ENCODE results near the gene SYS1.

Gene SYS1

GRCh38 chr20:45338121-45339030, 24.6 kb upstream of the SYS1 start:
- TF ChIP-seq, protein P1, sequence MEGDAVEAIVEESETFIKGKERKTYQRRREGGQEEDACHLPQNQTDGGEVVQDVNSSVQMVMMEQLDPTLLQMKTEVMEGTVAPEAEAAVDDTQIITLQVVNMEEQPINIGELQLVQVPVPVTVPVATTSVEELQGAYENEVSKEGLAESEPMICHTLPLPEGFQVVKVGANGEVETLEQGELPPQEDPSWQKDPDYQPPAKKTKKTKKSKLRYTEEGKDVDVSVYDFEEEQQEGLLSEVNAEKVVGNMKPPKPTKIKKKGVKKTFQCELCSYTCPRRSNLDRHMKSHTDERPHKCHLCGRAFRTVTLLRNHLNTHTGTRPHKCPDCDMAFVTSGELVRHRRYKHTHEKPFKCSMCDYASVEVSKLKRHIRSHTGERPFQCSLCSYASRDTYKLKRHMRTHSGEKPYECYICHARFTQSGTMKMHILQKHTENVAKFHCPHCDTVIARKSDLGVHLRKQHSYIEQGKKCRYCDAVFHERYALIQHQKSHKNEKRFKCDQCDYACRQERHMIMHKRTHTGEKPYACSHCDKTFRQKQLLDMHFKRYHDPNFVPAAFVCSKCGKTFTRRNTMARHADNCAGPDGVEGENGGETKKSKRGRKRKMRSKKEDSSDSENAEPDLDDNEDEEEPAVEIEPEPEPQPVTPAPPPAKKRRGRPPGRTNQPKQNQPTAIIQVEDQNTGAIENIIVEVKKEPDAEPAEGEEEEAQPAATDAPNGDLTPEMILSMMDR (IDR thresholded peaks at IDR 0.05; ENCODE audit: control extremely low read depth, extremely low read depth, low read depth, missing control alignments) = no peak
- POLR2A ChIA-PET = no interaction called here
- CTCF ChIA-PET = interaction anchor here (1.1 to 1.7 kb wide), 2 partner anchors 25 to 44 kb away, joined by 3 to 4 read pairs; partner anchors contain the start of gene SYS1
- DNase-seq (ENCODE audit: extremely low spot score) = no peak

DNA sequence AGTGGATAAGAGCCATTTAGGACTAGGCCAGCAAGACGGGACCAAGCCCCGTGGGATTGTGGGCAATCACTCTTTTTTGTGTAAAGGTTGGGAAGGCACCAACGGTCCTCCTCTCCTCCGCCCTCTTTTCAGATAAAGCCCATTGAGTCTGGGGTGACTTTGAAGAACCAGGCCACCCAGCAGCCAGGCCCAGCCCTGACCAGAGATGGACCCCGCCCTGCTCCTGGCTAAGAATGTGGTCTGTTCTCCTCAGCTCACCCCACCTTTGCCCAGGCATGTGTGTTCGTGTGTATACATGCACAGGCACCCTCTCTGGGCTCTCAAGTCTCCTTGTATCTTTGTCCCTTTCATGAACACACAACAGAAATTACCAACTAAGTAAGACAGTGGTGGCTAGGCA, 23.9 kb upstream of the SYS1 start:
- no peak for DNase-seq (ENCODE audit: extremely low spot score)
- TF ChIP-seq, protein P1 (IDR thresholded peaks at IDR 0.05; ENCODE audit: control extremely low read depth, extremely low read depth, low read depth, missing control alignments) = no peak
- ChIA-PET POLR2A (no interaction called here), CTCF (interaction anchor here (1.1 kb wide), 1 partner anchor 24 kb away, joined by 3 read pairs; the partner anchor contains the start of gene SYS1)

GRCh38 chr20:45339799-45340198, 23.2 kb upstream of the SYS1 start:
- CTCF ChIA-PET = interaction anchor here (1.2 to 1.4 kb wide), 3 partner anchors 20 to 34 kb away, joined by 3 to 7 read pairs (median 4); partner anchors contain the start of gene SYS1
- DNase-seq (ENCODE audit: extremely low spot score) = no peak
- TF ChIP-seq, protein P1 (IDR thresholded peaks at IDR 0.05; ENCODE audit: control extremely low read depth, extremely low read depth, low read depth, missing control alignments) = no peak
- POLR2A ChIA-PET = no interaction called here

GRCh38 chr20:45340236-45340847, 22.6 kb upstream of the SYS1 start:
- POLR2A ChIA-PET = no interaction called here
- TF ChIP-seq, protein P1 (IDR thresholded peaks at IDR 0.05; ENCODE audit: control extremely low read depth, extremely low read depth, low read depth, missing control alignments) = no peak
- CTCF ChIA-PET = interaction anchor here (1.2 to 1.4 kb wide), 3 partner anchors 19 to 33 kb away, joined by 3 to 7 read pairs (median 4); partner anchors contain the start of gene SYS1
- DNase-seq (ENCODE audit: extremely low spot score) = no peak

DNA sequence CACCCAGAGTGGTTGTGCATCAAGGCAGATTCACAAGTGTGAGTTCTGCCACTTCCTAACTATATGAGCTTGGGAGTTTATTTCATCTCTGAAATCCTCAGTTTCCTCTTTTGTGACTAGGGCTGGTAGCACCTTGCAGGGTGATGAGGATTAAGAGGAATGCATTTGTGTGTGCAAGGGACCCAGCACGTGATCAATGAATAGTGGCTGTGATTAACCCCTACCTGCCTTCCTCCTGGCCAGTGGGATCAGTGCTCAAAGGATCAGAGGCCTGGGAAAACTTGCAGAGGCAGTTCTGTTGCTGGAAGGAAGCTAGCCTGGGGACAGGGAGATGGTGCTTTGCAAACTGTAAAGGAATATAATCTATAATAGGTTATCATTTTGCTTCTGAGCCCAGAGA, 22.0 kb upstream of the SYS1 start:
- DNase-seq (ENCODE audit: extremely low spot score) = no peak
- TF ChIP-seq, protein P1 (IDR thresholded peaks at IDR 0.05; ENCODE audit: control extremely low read depth, extremely low read depth, low read depth, missing control alignments) = no peak
- CTCF ChIA-PET = interaction anchor here (0.7 to 1.4 kb wide), 3 partner anchors 22 to 430 kb away, joined by 3 to 5 read pairs (median 4); partner anchors contain the start of gene SYS1
- POLR2A ChIA-PET = no interaction called here

GRCh38 chr20:45341579-45341938, 21.4 kb upstream of the SYS1 start:
- ChIA-PET CTCF (interaction anchor here (0.7 to 1.4 kb wide), 3 partner anchors 9 to 429 kb away, joined by 3 to 5 read pairs (median 4); no protein-coding TSS in a partner anchor), POLR2A (no interaction called here)
- no peak for DNase-seq (ENCODE audit: extremely low spot score)
- TF ChIP-seq, protein P1 (IDR thresholded peaks at IDR 0.05; ENCODE audit: control extremely low read depth, extremely low read depth, low read depth, missing control alignments) = no peak
